NCI-H2227 (cell line): Measurements from ENCODE around the gene PRKRIP1.
"Not testable (repeated sequence)": the region's sequence is repeated elsewhere in the genome, so short reads cannot be mapped to it uniquely, and the experiment has no call there.

Source experiments
- DNase-seq: peaks from one replicate; lab custom pipeline; 2025; ENCODE audit not compliant: unreplicated experiment; lab: John Stamatoyannopoulos, UW

Gene PRKRIP1

DNA sequence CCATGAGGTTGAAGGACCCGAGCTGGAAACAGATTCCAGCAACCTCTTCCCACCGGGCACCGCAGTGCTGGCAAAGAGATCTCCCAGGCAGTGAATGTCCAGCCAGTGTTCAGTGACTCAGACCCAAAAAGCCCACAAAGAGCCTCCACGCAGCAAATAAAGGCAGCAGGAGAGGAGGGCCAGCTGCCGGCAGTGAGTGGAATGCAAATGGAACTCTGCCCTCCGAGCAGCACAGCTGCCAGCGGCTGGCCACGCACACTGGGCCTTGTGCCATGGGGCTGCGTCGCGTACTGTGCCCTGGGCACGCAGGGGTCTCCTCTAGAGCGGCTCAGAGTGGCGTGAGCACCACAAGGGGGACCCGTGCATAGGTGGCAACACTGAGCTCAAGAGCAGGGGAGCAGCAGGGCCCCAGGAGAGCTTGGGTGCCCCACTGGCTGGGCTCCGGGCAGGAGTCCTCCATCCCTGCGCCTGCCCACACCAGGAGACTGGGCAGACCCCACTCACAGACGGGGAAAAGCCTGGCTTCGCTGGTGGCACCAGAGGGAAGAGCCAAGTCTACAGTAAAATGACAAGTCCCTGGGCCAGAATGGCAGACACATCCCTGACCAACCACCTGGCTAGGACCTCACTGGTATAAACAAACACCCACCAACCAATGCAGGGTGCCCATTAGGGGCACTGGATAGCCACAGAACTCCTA lies 78.7 kb downstream of the PRKRIP1 start:
- DNase-seq, result not testable (repeated sequence)
